GM23338 (cell line): ENCODE results near the gene AKNA. TPM values are rescaled to one million over a fixed set of nuclear protein-coding genes. Genes with fewer than 3 reads are reported as not detected.
A peak's percentile ranks its signal among the peaks of the same experiment; 100 is the strongest.

Source experiments
- ATAC-seq: fragments of 200-7000 bp; cut with Tn5 transposase; 3 replicates; pipeline ENCODE4 v1.9.1; 2020
- DNase-seq: peaks from one replicate; pipeline ENCODE4 v3.0.0-alpha.2; 2015; ENCODE audit warnings: low spot score
- H2AFZ ChIP-seq: fragments of 200-600 bp; sonication (generic); 2 replicates; pipeline ENCODE4 v1.8.0; 2016; ENCODE audit warnings: antibody characterized with exemption, mild to moderate bottlenecking, moderate library complexity
- H3F3A ChIP-seq: fragments of 200-600 bp; sonication (generic); replicated peaks from 2 replicates; pipeline ENCODE4 v1.8.0; 2017; ENCODE audit warnings: antibody characterized with exemption, mixed run types, low read depth
- H3K27ac ChIP-seq: fragments of 200-600 bp; sonication (generic); 2 replicates; pipeline ENCODE4 v1.6.1; 2016; ENCODE audit warnings: low read depth
- H3K27me3 ChIP-seq: fragments of 200-600 bp; sonication (generic); 2 replicates; pipeline ENCODE4 v1.8.0; 2016; ENCODE audit warnings: mild to moderate bottlenecking, mixed run types, moderate library complexity; ENCODE audit not compliant: insufficient read depth
- H3K36me3 ChIP-seq: fragments of 200-600 bp; sonication (generic); 2 replicates; pipeline ENCODE4 v1.8.0; 2016; ENCODE audit warnings: mild to moderate bottlenecking; ENCODE audit not compliant: insufficient read depth
- H3K4me1 ChIP-seq: fragments of 200-600 bp; sonication (generic); 2 replicates; pipeline ENCODE4 v1.8.0; 2016; ENCODE audit warnings: mild to moderate bottlenecking, moderate library complexity; ENCODE audit not compliant: insufficient read depth
- H3K4me2 ChIP-seq: fragments of 200-600 bp; sonication (generic); 2 replicates; pipeline ENCODE4 v1.7.1; 2017; ENCODE audit warnings: mixed run types
- H3K4me3 ChIP-seq: fragments of 200-600 bp; sonication (generic); 2 replicates; pipeline ENCODE4 v1.6.1; 2016; ENCODE audit warnings: mixed run types
- H3K79me2 ChIP-seq: fragments of 200-600 bp; sonication (generic); replicated peaks from 2 replicates; pipeline ENCODE4 v1.8.0; 2017; ENCODE audit warnings: mild to moderate bottlenecking; ENCODE audit not compliant: insufficient read depth
- H3K9me2 ChIP-seq: fragments of 200-600 bp; sonication (generic); 2 replicates; pipeline ENCODE4 v1.8.0; 2017; ENCODE audit not compliant: insufficient read depth
- H4K20me1 ChIP-seq: fragments of 200-600 bp; sonication (generic); replicated peaks from 2 replicates; pipeline ENCODE4 v1.8.0; 2017; ENCODE audit warnings: mild to moderate bottlenecking; ENCODE audit not compliant: insufficient read depth
- H3K27ac Mint-ChIP-seq: 2 replicates; pipeline ENCODE4 v1.8.0; 2020; ENCODE audit warnings: inconsistent platforms, mild to moderate bottlenecking, moderate library complexity, mixed read lengths
- H3K27me3 Mint-ChIP-seq: 3 replicates; pipeline ENCODE4 v1.8.0; 2022; ENCODE audit warnings: low read depth, mild to moderate bottlenecking, moderate library complexity, mixed read lengths, inconsistent platforms; ENCODE audit not compliant: insufficient read depth, poor library complexity
- H3K36me3 Mint-ChIP-seq: 3 replicates; pipeline ENCODE4 v1.8.0; 2021; ENCODE audit warnings: low read depth, mild to moderate bottlenecking, inconsistent platforms, moderate library complexity, mixed read lengths
- H3K4me1 Mint-ChIP-seq: 3 replicates; pipeline ENCODE4 v1.8.0; 2020; ENCODE audit warnings: mild to moderate bottlenecking, inconsistent platforms, mixed read lengths
- H3K4me3 Mint-ChIP-seq: 3 replicates; pipeline ENCODE4 v1.8.0; 2021; ENCODE audit warnings: moderate library complexity, mild to moderate bottlenecking, inconsistent platforms, mixed read lengths
- H3K9me3 Mint-ChIP-seq: 3 replicates; pipeline ENCODE4 v1.8.0; 2020; ENCODE audit warnings: moderate library complexity, mild to moderate bottlenecking, inconsistent platforms, mixed read lengths
- CREB1 ChIP-seq: fragments of 250-450 bp; sonication (Bioruptor Pico); IDR thresholded peaks from 2 replicates; pipeline ENCODE4 v1.5.0; 2020; ENCODE audit warnings: low read depth, mild to moderate bottlenecking, moderate library complexity
- EZH2 ChIP-seq: fragments of 200-600 bp; sonication (generic); IDR thresholded peaks from one replicate; pipeline ENCODE4 v1.8.0; 2017; ENCODE audit warnings: antibody characterized with exemption, mild to moderate bottlenecking, low read depth; ENCODE audit not compliant: unreplicated experiment
- EZH2phosphoT487 ChIP-seq: fragments of 200-600 bp; sonication (generic); IDR thresholded peaks from one replicate; pipeline ENCODE4 v1.8.1; 2018; ENCODE audit warnings: antibody characterized with exemption; ENCODE audit not compliant: unreplicated experiment
- JUNB ChIP-seq: IDR thresholded peaks from one replicate; pipeline ENCODE4 v1.6.1; 2016; ENCODE audit warnings: antibody characterized with exemption; ENCODE audit not compliant: unreplicated experiment
- NANOG ChIP-seq: IDR thresholded peaks from 2 replicates; pipeline ENCODE4 v1.6.1; 2016; ENCODE audit warnings: antibody characterized with exemption, borderline replicate concordance
- POLR2AphosphoS5 ChIP-seq: IDR thresholded peaks from 2 replicates; pipeline ENCODE4 v1.6.1; 2016; ENCODE audit warnings: antibody characterized with exemption, low read depth
- STAT1 ChIP-seq: IDR thresholded peaks from one replicate; pipeline ENCODE4 v1.6.1; 2016; ENCODE audit warnings: antibody characterized with exemption; ENCODE audit not compliant: unreplicated experiment
- ZNF114 ChIP-seq: fragments of 250-450 bp; sonication (Bioruptor Pico); IDR thresholded peaks from 2 replicates; pipeline ENCODE4 v1.5.0; 2020; ENCODE audit warnings: mild to moderate bottlenecking, moderate library complexity
- polyA plus RNA-seq: library from polyadenylated mRNA; unstranded; fragments of >200 nt; fragmentation: Nextera tagmentation; extraction: Ambion mirVana; gene quantifications from 2 replicates; pipeline ENCODE4 v1.2.1, GENCODE V29; 2016
- total RNA-seq: library from RNA; depleted of rRNA; stranded (reverse); fragments of >200 nt; shearing (Covaris generic); gene quantifications from 2 replicates; pipeline ENCODE4 v1.2.3, GENCODE V29; 2014
- TF ChIP-seq, protein P1 (sequence below): fragments of 250-450 bp; sonication (Bioruptor Pico); IDR thresholded peaks from 2 replicates; pipeline ENCODE4 v1.5.0; 2020; ENCODE audit warnings: mild to moderate bottlenecking, moderate library complexity
- TF ChIP-seq, protein P2 (sequence below): IDR thresholded peaks from one replicate; pipeline ENCODE4 v1.6.1; 2018; ENCODE audit warnings: antibody characterized with exemption; ENCODE audit not compliant: unreplicated experiment
- TF ChIP-seq, protein P3 (sequence below), 2 experiments: fragments of 200-600 bp in 1 of 2; sonication (generic) in 1 of 2; conservative IDR thresholded peaks; 2 replicates each; pipeline versions ENCODE4 v1.5.1 to v1.6.1; 2016 to 2017; ENCODE audit warnings: antibody characterized with exemption in 2 of 2, low read depth in 2 of 2, mild to moderate bottlenecking in 2 of 2, moderate library complexity in 1 of 2

The AKNA gene
- total and polyA plus RNA-seq, 2 experiments from 2014 or later = 9.0 to 28.1 TPM

DNA sequence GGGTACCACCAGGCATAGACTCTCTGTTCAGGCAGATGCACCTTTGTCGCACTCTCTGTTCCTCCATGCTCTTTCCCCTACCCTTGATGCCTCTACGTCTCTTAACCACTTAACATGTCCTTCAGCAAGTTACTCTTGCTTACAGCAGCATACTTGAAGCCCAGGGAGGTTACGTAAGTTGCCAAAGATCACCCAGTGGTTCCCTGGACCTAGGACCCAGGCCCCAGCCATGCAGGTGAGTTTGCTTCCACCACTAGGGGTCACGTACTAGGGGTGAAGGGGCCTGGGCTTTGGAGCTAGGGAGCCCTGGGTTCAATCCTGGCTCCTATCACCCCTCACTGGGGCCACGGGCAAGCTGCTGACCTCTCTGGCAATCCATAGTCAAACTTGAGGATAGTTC lies 8.9 kb downstream of the AKNA start (continued):
- TF ChIP-seq, protein P1, sequence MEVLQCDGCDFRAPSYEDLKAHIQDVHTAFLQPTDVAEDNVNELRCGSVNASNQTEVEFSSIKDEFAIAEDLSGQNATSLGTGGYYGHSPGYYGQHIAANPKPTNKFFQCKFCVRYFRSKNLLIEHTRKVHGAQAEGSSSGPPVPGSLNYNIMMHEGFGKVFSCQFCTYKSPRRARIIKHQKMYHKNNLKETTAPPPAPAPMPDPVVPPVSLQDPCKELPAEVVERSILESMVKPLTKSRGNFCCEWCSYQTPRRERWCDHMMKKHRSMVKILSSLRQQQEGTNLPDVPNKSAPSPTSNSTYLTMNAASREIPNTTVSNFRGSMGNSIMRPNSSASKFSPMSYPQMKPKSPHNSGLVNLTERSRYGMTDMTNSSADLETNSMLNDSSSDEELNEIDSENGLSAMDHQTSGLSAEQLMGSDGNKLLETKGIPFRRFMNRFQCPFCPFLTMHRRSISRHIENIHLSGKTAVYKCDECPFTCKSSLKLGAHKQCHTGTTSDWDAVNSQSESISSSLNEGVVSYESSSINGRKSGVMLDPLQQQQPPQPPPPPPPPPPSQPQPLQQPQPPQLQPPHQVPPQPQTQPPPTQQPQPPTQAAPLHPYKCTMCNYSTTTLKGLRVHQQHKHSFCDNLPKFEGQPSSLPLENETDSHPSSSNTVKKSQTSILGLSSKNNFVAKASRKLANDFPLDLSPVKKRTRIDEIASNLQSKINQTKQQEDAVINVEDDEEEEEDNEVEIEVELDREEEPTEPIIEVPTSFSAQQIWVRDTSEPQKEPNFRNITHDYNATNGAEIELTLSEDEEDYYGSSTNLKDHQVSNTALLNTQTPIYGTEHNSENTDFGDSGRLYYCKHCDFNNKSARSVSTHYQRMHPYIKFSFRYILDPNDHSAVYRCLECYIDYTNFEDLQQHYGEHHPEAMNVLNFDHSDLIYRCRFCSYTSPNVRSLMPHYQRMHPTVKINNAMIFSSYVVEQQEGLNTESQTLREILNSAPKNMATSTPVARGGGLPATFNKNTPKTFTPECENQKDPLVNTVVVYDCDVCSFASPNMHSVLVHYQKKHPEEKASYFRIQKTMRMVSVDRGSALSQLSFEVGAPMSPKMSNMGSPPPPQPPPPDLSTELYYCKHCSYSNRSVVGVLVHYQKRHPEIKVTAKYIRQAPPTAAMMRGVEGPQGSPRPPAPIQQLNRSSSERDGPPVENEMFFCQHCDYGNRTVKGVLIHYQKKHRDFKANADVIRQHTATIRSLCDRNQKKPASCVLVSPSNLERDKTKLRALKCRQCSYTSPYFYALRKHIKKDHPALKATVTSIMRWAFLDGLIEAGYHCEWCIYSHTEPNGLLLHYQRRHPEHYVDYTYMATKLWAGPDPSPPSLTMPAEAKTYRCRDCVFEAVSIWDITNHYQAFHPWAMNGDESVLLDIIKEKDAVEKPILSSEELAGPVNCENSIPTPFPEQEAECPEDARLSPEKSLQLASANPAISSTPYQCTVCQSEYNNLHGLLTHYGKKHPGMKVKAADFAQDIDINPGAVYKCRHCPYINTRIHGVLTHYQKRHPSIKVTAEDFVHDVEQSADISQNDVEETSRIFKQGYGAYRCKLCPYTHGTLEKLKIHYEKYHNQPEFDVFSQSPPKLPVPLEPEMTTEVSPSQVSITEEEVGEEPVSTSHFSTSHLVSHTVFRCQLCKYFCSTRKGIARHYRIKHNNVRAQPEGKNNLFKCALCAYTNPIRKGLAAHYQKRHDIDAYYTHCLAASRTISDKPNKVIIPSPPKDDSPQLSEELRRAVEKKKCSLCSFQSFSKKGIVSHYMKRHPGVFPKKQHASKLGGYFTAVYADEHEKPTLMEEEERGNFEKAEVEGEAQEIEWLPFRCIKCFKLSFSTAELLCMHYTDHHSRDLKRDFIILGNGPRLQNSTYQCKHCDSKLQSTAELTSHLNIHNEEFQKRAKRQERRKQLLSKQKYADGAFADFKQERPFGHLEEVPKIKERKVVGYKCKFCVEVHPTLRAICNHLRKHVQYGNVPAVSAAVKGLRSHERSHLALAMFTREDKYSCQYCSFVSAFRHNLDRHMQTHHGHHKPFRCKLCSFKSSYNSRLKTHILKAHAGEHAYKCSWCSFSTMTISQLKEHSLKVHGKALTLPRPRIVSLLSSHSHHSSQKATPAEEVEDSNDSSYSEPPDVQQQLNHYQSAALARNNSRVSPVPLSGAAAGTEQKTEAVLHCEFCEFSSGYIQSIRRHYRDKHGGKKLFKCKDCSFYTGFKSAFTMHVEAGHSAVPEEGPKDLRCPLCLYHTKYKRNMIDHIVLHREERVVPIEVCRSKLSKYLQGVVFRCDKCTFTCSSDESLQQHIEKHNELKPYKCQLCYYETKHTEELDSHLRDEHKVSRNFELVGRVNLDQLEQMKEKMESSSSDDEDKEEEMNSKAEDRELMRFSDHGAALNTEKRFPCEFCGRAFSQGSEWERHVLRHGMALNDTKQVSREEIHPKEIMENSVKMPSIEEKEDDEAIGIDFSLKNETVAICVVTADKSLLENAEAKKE = no peak
- TF ChIP-seq CREB1 (CRISPR knock-in tag) = no peak
- no peak for TF ChIP-seq EZH2
- no peak for TF ChIP-seq ZNF114

DNA sequence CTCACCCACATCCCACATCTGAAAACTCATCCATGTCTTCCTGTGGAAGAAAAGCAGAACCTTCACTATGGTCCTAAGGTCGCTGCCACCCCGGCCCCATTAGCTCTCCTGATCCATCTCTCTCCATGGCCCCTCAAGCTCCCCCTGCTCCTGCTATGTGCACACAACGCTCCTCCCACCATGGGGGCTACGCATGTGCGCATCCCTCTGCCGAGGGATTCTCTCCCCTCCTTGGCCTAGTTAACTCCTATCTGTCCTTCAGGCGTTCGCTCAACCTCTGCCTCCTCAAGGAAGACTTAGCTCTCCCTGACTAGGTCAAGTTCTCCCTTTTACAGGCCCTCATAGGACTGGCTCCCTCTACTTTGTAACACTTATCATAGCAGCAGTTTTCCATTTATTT lies 9.8 kb downstream of the AKNA start:
- ATAC-seq = no peak
- no peak for TF ChIP-seq EZH2phosphoT487
- no peak for TF ChIP-seq CREB1 (CRISPR knock-in tag)
- TF ChIP-seq, protein P2, sequence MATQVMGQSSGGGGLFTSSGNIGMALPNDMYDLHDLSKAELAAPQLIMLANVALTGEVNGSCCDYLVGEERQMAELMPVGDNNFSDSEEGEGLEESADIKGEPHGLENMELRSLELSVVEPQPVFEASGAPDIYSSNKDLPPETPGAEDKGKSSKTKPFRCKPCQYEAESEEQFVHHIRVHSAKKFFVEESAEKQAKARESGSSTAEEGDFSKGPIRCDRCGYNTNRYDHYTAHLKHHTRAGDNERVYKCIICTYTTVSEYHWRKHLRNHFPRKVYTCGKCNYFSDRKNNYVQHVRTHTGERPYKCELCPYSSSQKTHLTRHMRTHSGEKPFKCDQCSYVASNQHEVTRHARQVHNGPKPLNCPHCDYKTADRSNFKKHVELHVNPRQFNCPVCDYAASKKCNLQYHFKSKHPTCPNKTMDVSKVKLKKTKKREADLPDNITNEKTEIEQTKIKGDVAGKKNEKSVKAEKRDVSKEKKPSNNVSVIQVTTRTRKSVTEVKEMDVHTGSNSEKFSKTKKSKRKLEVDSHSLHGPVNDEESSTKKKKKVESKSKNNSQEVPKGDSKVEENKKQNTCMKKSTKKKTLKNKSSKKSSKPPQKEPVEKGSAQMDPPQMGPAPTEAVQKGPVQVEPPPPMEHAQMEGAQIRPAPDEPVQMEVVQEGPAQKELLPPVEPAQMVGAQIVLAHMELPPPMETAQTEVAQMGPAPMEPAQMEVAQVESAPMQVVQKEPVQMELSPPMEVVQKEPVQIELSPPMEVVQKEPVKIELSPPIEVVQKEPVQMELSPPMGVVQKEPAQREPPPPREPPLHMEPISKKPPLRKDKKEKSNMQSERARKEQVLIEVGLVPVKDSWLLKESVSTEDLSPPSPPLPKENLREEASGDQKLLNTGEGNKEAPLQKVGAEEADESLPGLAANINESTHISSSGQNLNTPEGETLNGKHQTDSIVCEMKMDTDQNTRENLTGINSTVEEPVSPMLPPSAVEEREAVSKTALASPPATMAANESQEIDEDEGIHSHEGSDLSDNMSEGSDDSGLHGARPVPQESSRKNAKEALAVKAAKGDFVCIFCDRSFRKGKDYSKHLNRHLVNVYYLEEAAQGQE = no peak
- no peak for TF ChIP-seq NANOG
- no peak for TF ChIP-seq STAT1
- TF ChIP-seq POLR2AphosphoS5 = no peak
- TF ChIP-seq, protein P3, sequence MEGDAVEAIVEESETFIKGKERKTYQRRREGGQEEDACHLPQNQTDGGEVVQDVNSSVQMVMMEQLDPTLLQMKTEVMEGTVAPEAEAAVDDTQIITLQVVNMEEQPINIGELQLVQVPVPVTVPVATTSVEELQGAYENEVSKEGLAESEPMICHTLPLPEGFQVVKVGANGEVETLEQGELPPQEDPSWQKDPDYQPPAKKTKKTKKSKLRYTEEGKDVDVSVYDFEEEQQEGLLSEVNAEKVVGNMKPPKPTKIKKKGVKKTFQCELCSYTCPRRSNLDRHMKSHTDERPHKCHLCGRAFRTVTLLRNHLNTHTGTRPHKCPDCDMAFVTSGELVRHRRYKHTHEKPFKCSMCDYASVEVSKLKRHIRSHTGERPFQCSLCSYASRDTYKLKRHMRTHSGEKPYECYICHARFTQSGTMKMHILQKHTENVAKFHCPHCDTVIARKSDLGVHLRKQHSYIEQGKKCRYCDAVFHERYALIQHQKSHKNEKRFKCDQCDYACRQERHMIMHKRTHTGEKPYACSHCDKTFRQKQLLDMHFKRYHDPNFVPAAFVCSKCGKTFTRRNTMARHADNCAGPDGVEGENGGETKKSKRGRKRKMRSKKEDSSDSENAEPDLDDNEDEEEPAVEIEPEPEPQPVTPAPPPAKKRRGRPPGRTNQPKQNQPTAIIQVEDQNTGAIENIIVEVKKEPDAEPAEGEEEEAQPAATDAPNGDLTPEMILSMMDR (conservative IDR thresholded peaks at IDR 0.05; ENCODE audit: low read depth in 2 of 2) = no peak
- no peak for TF ChIP-seq JUNB

More for the DNA sequence above, 9.8 kb downstream of the AKNA start:
- Mint-ChIP-seq H3K4me3 (no peak overlapping the region; the same call in 2 of the 3 replicates), H3K27me3 (peaks cover 11% of the 10 kb centered on the region), H3K4me1 (peaks cover 44% of the 10 kb centered on the region), H3K9me3 (no peaks in the 10 kb centered on the region), H3K36me3 (peaks cover 55% of the 10 kb centered on the region), H3K27ac (peak overlapping the region; percentile 37; the same call in 1 of the 2 replicates)
- Histone ChIP-seq H3K4me3 (no peak overlapping the region), H3K27ac (no peak overlapping the region), H2AFZ (no peak overlapping the region), H3K9me2 (no peaks in the 10 kb centered on the region), H3K4me1 (peaks cover 30% of the 10 kb centered on the region), H4K20me1 (no peaks in the 10 kb centered on the region), H3K4me2 (no peak overlapping the region), H3F3A (no peaks in the 10 kb centered on the region), H3K36me3 (no peaks in the 10 kb centered on the region), H3K27me3 (no peaks in the 10 kb centered on the region), H3K79me2 (no peaks in the 10 kb centered on the region; the same call in 1 of the 2 replicates)
- DNase-seq = no peak
